HL-60/S4 treated with retinoic acid at 250 ng/mL for 4 days and 3 days (cell line): ENCODE measurements around the gene FRY.
"Not testable (repeated sequence)": the region's sequence is repeated elsewhere in the genome, so short reads cannot be mapped to it uniquely, and the experiment has no call there.

Experiments used
- in situ Hi-C: fragments of 300-500 bp; cut with MboI; formaldehyde crosslinking; loops from 2 replicates; pipeline ENCODE4 v1.7.0; 2022; ENCODE audit warnings: low sequenced_read_pairs

The FRY gene

DNA sequence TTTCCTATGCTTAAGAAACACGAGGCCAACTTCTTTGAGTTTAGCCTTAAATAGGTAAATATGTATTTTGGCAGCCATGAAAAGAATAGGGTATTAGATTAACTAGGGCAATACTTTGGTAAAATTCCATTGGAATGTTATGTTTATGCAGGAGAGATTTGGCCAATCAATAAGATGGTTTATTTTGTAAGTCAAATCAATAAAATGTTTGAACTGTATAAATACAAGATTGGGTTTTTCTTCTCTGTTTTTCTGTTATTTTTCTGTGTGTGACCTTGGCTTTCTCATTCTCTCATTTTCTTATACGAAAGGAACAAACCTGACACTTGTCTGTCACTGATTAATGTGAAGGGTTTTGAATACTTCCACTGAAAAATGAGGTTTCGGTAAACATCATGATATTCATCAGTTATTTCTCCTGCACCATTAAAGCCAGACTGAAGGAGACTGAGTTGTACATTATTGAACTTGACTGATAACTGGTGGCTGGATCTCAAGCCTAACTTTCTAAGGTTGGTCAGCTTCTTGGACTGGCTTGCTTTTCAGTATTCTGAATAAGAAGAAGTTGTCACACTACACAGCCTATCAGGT lies 8.6 kb downstream of the FRY start:
- in situ Hi-C loops: no loop called here

DNA sequence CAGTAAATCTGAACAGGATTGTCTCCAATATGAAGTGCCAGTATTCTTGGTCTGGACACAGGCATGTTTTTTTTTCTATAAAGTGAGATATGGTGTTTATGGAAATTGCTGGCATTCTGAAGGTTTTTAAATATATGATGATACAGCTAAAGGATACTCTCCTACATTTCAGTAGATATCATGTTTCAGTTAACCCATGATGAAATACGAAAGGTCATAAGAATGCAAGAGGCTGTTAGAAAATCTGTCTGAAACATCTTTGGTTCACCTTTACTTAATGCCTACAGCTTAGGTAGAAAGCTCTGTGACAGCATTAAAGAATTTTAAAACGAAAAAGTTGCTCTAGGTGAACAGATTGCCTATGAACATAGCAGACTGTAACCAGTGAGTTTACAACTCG lies 9.1 kb downstream of the FRY start:
- in situ Hi-C loops: no loop called here

DNA sequence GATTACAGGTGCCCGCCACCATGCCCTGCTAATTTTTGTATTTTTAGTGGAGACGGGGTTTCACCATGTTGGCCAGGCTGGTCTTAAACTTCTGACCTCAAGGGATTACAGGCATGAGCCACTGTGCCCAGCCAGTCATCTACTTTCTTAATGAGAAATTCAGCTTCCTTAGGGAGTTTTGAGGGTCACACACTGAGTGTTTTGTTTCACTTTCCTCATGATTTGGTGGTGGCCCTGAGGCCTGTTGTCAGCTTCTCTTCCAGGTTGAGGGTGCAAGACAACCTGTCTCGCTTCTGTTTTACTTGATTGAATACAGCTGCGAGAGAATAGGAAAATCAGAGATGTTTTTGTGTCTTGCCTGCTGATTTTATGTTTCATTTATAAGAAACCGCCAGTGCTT lies 9.9 kb downstream of the FRY start:
- in situ Hi-C loops: no loop called here

- in situ Hi-C loops: no loop called here
Measured at GRCh38 chr13:32042551-32042950, 11.0 kb downstream of the FRY start.

GRCh38 chr13:32044446-32044845 lies 12.9 kb downstream of the FRY start:
- in situ Hi-C loops: no loop called here

GRCh38 chr13:32045537-32045936 lies 14.0 kb downstream of the FRY start:
- in situ Hi-C loops: no loop called here

- in situ Hi-C loops: no loop called here
Measured at GRCh38 chr13:32045982-32046785, 14.6 kb downstream of the FRY start.

- in situ Hi-C loops: no loop called here
Measured at GRCh38 chr13:32047088-32047487, 15.5 kb downstream of the FRY start.

DNA sequence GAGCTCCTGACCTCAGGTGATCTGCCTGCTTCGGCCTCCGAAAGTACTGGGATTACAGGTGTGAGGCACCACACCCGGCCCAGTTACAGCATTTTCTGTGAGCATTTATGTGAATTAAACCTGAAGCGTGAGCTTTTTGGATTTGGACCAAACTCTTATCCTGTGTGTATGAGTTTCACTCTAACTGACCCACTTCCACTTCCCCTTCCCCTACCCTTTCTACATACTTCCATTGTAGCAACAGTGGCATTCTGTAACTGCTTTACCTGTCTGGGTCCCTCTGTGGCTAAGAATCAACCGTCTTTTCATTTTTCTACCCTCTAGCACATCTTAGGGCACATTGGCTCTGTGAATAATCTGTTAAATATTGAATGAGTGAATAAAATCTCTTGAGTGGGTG lies 16.2 kb downstream of the FRY start:
- in situ Hi-C loops: no loop called here

DNA sequence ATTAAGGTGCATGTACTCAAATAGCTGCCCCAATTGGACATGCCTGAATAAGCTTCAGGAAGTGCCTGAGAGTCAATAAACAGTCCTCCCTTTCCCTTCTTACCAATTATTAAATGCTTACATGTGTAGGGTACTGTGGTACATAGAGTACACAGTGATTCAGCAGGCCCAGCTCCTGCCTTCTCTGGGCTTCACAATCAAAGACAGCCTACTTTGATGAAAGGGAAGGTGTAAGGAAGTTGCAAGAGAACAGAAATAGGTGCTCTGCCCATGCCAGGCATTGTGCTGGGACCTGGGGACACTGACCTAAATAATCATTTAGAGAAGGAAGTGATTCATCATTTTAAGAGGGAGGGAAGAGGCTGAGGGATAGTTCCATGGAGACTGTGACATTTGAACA lies 17.2 kb downstream of the FRY start:
- in situ Hi-C loops: no loop called here

- in situ Hi-C loops: no loop called here
Measured at GRCh38 chr13:32051156-32051555, 19.6 kb downstream of the FRY start.

DNA sequence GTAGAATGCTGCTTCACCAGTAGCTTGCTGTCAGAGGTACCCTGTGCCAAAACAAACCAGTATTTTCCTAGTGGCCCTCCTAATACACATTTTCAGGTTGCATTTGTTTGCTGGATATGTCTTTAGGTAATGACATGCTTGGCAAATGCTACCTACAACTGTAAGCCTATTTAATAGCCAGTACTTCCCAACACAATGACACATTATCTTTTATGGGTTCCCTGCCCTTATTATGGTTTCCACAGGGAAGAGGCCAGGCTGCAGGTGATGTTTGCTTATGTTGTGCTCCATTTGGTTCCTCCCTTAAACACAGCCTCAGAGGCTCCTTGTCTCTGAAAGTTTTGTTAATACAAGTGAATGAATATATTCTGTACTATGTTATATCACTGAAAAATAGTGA lies 24.7 kb downstream of the FRY start:
- in situ Hi-C loops: no loop called here

DNA sequence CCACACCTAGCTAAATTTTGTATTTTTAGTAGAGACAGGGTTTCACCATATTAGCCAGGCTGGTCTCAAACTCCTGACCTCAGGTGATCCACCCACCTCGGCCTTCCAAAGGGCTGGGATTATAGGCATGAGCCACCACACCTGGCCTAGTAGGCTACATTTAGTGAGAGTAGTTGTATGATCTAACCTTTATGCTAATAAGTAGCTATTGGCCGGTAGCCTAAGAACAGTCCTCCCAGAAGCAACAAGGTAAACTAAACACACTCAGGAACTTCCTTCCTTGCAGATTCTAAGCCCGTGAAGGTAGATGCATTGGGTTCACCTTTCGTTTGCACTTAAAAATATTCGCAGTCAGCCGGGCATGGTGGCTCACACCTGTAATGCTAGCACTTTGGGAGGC lies 25.8 kb downstream of the FRY start:
- in situ Hi-C loops: not testable (repeated sequence)

DNA sequence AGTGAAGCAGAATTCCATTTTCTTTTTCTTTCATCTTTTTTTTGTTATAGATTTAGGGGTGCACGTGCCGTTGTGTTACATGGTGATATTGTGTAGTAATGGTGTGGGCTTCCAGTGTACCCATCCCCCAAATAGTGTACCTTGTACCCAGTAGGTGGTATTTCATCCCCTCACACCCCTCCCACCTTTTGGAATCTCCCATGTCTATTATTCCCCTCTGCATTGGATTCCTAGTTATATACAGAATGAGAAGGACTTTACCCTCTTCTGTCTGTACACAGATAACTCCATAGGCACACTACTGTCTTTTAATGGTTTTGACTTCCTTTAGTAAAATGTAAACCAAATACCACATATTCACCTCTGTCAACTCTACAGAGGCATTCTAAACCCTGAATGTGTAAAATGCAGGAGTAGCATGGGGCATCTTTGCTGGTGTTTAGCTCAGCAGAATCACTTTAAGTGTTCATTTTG lies 28.0 kb downstream of the FRY start:
- in situ Hi-C loops: no loop called here

GRCh38 chr13:32060401-32060878 lies 28.9 kb downstream of the FRY start:
- in situ Hi-C loops: no loop called here

DNA sequence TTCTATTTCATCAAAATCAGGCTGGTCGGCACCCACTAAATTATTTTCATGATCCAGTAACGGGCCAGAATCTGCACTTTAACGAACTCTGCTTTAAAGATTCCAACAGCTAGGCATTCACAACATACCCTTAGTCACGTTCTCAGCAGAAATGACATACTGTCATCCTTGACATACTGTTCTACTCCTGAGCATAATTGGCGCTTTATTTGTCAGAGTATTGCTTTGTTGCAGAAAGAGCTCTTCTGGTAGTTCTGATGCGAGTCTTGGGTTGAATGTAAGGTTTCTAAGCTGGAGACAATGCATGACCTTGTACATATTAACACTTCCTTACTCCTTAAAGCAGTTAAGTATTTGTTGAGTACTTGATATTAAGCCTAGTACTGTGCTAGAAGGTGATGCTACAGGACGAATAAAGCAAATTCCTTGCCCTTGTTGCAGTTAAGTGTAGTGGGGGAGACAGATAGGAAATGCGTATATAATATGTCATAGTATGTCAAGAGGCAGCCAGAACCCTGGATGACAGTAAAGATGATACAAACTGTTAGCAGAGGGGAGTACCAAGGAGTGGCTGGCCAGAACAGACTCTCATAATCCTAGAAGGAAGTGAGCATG lies 32.2 kb downstream of the FRY start:
- in situ Hi-C loops: no loop called here

DNA sequence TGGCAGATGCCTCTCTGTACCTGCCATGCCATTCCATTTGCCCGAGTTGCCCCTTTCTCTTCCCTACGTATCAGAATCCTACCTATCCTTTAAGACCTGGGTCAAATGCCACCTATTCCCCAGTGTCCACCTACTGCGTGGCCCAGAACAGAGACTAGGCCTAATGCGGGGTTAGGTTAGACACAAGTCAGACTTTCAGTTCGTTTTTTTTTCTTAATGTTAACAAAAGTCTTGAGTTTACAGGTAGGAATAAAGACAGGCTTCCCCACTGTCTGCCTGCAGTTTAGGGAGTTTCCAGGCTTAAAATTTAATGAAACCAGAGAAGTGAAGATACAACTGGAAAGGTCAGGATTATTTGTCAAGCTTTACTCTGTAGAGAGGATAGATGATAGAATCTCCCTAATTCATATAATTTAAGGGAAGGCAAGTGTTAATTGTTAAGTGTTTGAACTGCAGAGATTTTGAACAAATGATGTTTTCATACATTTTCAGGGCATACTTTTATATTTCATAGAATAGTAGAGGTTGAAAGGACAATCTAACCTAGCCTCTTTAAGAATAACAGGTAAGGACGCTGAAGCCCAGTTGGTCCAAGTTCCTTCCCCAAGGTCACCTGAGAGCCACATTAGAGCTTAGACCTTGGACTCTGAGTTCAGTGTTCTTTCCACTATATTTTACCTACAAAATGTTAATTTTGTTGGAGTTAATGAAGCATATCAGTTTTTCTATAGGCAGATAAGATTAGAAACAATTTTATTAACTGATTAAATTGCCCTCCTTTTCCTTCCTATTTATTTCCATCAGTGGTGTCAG lies 35.8 kb downstream of the FRY start:
- in situ Hi-C loops: no loop called here

DNA sequence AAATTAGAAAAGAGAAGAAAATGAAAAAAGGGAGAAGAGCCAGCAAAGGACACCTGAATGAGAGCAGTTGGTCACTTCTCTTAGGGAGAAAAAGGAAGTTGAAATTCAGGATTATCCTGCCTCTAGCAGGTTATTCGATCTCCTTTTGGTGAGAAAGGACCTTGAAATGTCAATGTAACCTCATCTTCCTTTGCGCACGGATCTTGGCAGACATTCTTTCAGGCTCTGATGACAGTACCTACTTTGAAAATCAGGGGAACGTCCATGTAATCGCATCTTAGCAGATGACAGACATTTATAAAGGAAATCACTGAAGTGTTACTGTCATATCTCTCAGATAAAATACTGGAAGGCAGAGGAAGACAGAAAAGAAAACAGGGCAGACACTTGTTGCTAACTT lies 36.7 kb downstream of the FRY start:
- in situ Hi-C loops: no loop called here

- in situ Hi-C loops: no loop called here
Measured at GRCh38 chr13:32073180-32073864, 41.7 kb downstream of the FRY start.

GRCh38 chr13:32075170-32075851 lies 43.7 kb downstream of the FRY start:
- in situ Hi-C loops: no loop called here
